Measurements from ENCODE around the gene TCHP.
A peak's percentile ranks its signal among the peaks of the same experiment; 100 is the strongest.
"Not testable (repeated sequence)": the region's sequence is repeated elsewhere in the genome, so short reads cannot be mapped to it uniquely, and the experiment has no call there.

TCHP gene

DNA sequence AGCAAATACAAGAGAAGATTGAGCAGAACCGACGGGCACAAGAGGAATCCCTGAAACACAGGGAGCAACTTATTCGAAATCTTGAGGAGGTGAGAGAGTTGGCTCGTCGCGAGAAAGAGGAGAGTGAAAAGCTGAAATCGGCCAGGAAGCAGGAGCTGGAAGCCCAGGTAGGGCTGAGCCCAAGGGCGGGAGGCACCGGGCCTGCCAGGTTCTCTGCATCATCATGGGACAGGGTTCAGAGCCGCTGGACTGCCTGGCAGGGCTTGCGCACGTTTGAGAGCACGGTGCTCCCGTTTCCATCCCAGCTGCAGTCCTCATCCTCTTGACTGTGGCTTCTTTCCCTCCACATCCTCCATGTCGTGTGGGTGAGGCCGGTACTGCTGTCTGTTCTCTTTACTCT lies 14.4 kb downstream of the TCHP start:
- no peak for DNase-seq

DNA sequence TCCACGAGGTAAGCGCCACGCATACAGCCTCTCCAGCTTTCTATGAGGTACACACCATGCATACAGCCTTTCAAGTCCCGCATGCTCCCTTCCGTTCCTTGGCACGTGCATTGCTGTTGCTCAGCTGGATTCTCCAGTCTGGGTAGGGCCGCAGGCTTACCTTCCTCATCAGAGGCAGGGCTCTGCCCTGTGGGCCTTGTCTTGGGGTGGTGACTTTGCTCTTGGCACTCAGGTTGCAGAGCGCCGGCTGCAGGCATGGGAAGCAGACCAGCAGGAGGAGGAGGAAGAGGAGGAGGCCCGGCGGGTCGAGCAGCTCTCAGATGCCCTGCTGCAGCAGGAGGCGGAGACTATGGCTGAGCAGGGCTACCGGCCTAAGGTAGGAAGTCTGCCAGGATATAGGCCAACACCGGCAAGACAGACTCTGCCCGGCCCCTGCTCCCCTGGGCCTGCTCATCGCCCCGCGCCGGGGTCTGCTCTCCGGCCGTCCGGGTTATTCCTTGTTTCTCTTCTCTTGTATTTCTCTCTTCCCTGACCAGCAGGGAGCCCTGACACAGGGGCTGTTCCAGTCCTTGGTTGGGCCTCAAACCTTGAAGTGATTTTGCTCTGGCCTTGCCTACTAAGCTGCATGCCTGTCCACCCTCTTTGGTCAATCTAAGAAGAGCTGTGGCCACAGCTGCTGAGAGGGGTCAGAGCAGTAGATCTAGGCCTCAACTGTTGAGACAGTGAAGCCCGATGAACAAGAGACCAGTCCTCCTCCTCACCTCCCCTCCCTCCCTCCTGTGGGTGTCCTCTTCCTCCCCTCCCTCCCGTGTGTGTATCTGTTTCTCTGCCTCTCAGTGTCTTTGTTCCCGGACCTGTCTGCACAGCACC lies 15.3 kb downstream of the TCHP start:
- no peak for DNase-seq

DNA sequence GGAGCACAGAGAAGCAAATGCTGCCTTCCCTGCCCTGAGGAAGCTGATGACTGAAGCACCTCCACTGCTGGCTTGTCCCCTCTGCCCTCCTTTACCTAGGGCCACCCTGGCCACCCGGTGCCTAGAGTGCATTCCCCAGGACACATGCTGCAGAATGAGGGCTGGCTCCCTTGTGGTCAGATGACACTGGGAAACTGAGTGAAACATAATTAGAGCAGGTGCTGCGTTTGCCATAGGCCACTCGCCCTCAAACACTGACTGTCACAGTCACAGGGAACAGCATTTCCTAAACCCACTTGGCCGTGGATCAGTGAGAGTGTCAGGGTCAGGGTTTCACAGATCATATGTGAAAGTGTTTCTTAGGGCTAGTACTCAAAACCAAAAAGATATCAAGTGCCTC lies 16.0 kb downstream of the TCHP start:
- no peak for DNase-seq

- no peak for DNase-seq
Measured at GRCh38 chr12:109919456-109919855, 19.4 kb downstream of the TCHP start.

- no peak for DNase-seq
Measured at GRCh38 chr12:109920261-109920780, 20.2 kb downstream of the TCHP start.

DNA sequence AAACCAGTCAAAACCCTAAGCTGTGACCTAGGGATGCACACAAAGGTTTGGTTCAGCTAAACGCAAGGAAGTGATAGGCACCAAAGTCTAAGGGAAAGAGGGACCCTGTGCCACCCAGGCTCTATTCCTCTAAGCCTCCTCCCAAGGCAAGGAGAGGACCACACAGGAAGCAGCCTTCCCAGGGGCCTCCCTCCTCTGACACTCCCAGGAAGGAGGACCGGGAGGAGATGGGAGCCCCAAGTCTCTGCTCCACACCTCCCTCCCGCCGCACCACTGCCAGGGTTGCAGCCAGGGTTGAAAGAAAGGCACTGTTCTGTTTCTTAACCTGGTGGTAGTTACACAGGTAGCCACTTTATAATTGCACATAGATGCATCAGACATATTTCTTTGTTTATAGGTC lies 21.9 kb downstream of the TCHP start:
- DNase-seq: no peak

- no peak for DNase-seq
Measured at GRCh38 chr12:109923038-109923437, 23.0 kb downstream of the TCHP start.

- no peak for DNase-seq
Measured at GRCh38 chr12:109923481-109924245, 23.6 kb downstream of the TCHP start.

GRCh38 chr12:109925185-109925840 lies 25.2 kb downstream of the TCHP start:
- no peak for DNase-seq

DNA sequence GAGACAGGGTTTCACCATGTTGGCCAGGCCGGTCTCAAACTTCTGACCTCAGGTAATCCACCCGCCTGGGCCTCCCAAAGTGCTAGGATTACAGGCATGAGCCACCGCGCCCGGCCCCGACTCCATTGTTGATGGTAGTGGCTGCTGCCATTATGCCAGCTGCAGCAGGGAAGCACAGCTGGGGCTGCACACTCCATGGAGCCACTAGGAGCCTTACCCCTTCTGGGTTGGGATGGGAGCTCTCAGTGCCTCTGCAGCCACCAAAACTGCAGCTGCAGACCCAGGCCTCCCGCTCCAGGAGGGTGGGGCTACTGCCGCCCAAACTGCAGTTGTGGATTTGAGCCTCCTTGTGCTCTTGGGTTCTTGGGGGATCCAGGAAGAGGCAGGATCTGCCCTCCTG lies 25.9 kb downstream of the TCHP start:
- no peak for DNase-seq

- DNase-seq: no peak
Measured at GRCh38 chr12:109926488-109927210, 26.6 kb downstream of the TCHP start.

DNA sequence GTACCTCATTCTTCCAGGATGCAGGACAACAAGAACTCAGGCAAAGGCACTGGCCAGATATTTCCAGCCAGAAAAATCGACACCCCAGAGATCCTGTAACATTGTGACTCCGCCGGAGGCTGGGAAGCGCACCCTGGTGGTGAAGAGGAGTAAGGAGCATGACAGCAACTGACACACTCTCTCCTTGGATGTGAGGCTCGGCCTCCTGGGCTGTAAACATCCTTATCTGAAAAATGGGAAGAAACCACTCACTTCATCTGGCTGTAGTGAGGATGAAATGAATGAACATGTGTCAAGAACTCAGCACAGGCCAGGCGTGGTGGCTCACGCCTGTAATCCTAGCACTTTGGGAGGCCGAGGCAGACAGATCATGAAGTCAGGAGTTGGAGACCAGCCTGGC lies 27.5 kb downstream of the TCHP start:
- peak in 1 of 4 experiments; percentile 6 for DNase-seq

GRCh38 chr12:109928058-109928656 lies 28.1 kb downstream of the TCHP start:
- DNase-seq: no peak

GRCh38 chr12:109929326-109929725 lies 29.3 kb downstream of the TCHP start:
- not testable (repeated sequence) for DNase-seq

- no peak for DNase-seq
Measured at GRCh38 chr12:109930028-109930800, 30.1 kb downstream of the TCHP start.

DNA sequence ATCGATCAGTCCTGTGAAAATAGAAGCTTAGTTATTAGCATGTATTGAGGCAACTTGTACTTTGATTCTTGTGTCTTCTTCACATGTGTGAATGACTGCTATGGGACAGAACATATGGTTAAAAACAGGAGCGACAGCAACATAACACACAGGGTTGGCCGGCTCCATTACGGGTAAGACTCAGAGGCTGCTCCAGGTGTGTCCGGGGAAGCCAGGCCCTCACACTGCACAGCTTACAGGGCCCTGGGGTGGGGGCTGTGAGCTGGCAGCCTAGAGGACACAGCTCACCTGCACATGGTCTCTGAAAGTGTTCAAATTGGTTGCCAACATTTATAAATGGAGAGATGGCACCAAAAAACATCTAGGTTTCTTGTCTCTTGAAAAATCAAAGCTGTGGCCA lies 31.1 kb downstream of the TCHP start:
- DNase-seq: no peak

GRCh38 chr12:109932878-109933503 lies 32.9 kb downstream of the TCHP start:
- no peak for DNase-seq

GRCh38 chr12:109934026-109934425 lies 34.0 kb downstream of the TCHP start:
- DNase-seq: no peak

- DNase-seq: no peak
Measured at GRCh38 chr12:109937371-109937770, 37.3 kb downstream of the TCHP start.

DNA sequence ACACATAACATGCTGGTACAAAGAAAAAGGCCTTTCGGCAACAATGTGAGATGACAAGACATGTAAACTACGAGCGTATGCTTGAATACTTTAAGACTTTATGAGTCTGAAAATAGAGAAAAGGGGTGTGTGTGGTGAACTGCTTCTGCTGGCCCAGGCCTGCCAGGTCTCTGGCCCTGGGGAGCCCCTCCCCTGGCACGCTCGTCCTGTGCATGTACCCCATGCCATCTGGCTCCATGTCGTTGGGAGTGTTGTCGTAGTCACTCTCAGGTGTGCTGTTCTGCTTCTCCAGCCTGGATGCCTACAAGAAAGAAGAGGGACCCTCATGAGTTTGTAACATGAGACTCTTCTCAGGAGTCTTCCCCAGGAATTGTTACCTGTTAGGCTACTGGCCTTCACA lies 38.9 kb downstream of the TCHP start:
- no peak for DNase-seq

GRCh38 chr12:109939504-109939903 lies 39.4 kb downstream of the TCHP start:
- DNase-seq: no peak
